Measurements from ENCODE around the gene RBBP9. TPM values are rescaled to one million over a fixed set of nuclear protein-coding genes. Genes with fewer than 3 reads are reported as not detected.
"Not testable (repeated sequence)": the region's sequence is repeated elsewhere in the genome, so short reads cannot be mapped to it uniquely, and the experiment has no call there.

RBBP9 gene
- total and polyA plus RNA-seq, 2 experiments from 2014 or later: 8.0 to 22.5 TPM

- H3K9me3 ChIP-seq (ENCODE audit: low read depth): no peaks in the 10 kb centered on the region
- H2AFZ ChIP-seq: no peak overlapping the region
- H3K27ac ChIP-seq: no peak overlapping the region
- no peaks in the 10 kb centered on the region for H3K27me3 ChIP-seq
- no peaks in the 10 kb centered on the region for H4K20me1 ChIP-seq (ENCODE audit: insufficient read depth, poor library complexity, severe bottlenecking)
- H3K4me2 ChIP-seq: no peak overlapping the region
- no peaks in the 10 kb centered on the region for H3K4me1 ChIP-seq (ENCODE audit: insufficient read depth)
- TF ChIP-seq EZH2phosphoT487 (IDR thresholded peaks at IDR 0.05; ENCODE audit: low read depth, severe bottlenecking, unreplicated experiment): no peak
- TF ChIP-seq EZH2 (IDR thresholded peaks at IDR 0.05; ENCODE audit: borderline replicate concordance): no peak
- TF ChIP-seq CTCF (IDR thresholded peaks at IDR 0.05; ENCODE audit: poor library complexity): no peak
- H3K9me2 ChIP-seq (replicated peaks; ENCODE audit: insufficient read depth): no peaks in the 10 kb centered on the region
- H3K36me3 ChIP-seq (replicated peaks; ENCODE audit: insufficient read depth, low read depth): peaks cover 7% of the 10 kb centered on the region
- H3K4me3 ChIP-seq: no peak overlapping the region
- H3K79me2 ChIP-seq: no peaks in the 10 kb centered on the region
- no peak for DNase-seq (ENCODE audit: low spot score)
These were observed 32.0 kb upstream of the RBBP9 start for GRCh38 chr20:18529041-18529440.

GRCh38 chr20:18527836-18528235 lies 30.8 kb upstream of the RBBP9 start:
- Histone ChIP-seq H3K4me3 (no peak overlapping the region), H3K9me3 (ENCODE audit: low read depth) (no peaks in the 10 kb centered on the region), H3K36me3 (replicated peaks; ENCODE audit: insufficient read depth, low read depth) (peaks cover 7% of the 10 kb centered on the region), H3K9me2 (replicated peaks; ENCODE audit: insufficient read depth) (no peaks in the 10 kb centered on the region), H3K27me3 (no peaks in the 10 kb centered on the region), H2AFZ (no peak overlapping the region), H3K79me2 (no peaks in the 10 kb centered on the region), H3K4me1 (ENCODE audit: insufficient read depth) (no peaks in the 10 kb centered on the region), H3K4me2 (no peak overlapping the region), H4K20me1 (ENCODE audit: insufficient read depth, poor library complexity, severe bottlenecking) (no peaks in the 10 kb centered on the region), H3K27ac (no peak overlapping the region)
- TF ChIP-seq EZH2 (IDR thresholded peaks at IDR 0.05; ENCODE audit: borderline replicate concordance) (no peak), CTCF (IDR thresholded peaks at IDR 0.05; ENCODE audit: poor library complexity) (no peak), EZH2phosphoT487 (IDR thresholded peaks at IDR 0.05; ENCODE audit: low read depth, severe bottlenecking, unreplicated experiment) (no peak)
- DNase-seq (ENCODE audit: low spot score): no peak
- 98% methylated on average over 2 of the region's 2 CpGs for WGBS (ENCODE audit: low lambda C conversion rate, missing lambda C conversion rate)

GRCh38 chr20:18527339-18527738 lies 30.3 kb upstream of the RBBP9 start:
- Histone ChIP-seq H2AFZ (no peak overlapping the region), H3K9me2 (replicated peaks; ENCODE audit: insufficient read depth) (no peaks in the 10 kb centered on the region), H3K79me2 (no peaks in the 10 kb centered on the region), H3K36me3 (replicated peaks; ENCODE audit: insufficient read depth, low read depth) (peaks cover 5% of the 10 kb centered on the region), H3K9me3 (ENCODE audit: low read depth) (no peaks in the 10 kb centered on the region), H4K20me1 (ENCODE audit: insufficient read depth, poor library complexity, severe bottlenecking) (no peaks in the 10 kb centered on the region), H3K4me2 (no peak overlapping the region), H3K27me3 (no peaks in the 10 kb centered on the region), H3K27ac (no peak overlapping the region), H3K4me1 (ENCODE audit: insufficient read depth) (no peaks in the 10 kb centered on the region), H3K4me3 (no peak overlapping the region)
- WGBS (ENCODE audit: low lambda C conversion rate, missing lambda C conversion rate): 98% methylated on average over 2 of the region's 2 CpGs
- no peak for DNase-seq (ENCODE audit: low spot score)
- TF ChIP-seq EZH2 (IDR thresholded peaks at IDR 0.05; ENCODE audit: borderline replicate concordance): no peak
- no peak for TF ChIP-seq EZH2phosphoT487 (IDR thresholded peaks at IDR 0.05; ENCODE audit: low read depth, severe bottlenecking, unreplicated experiment)
- TF ChIP-seq CTCF (IDR thresholded peaks at IDR 0.05; ENCODE audit: poor library complexity): no peak

- not testable (repeated sequence) for H3K27me3 ChIP-seq; DNase-seq (ENCODE audit: low spot score); H3K36me3 ChIP-seq (replicated peaks; ENCODE audit: insufficient read depth, low read depth); H3K4me1 ChIP-seq (ENCODE audit: insufficient read depth); H3K79me2 ChIP-seq; H3K4me2 ChIP-seq; H3K9me3 ChIP-seq (ENCODE audit: low read depth); H3K27ac ChIP-seq; H3K4me3 ChIP-seq; H4K20me1 ChIP-seq (ENCODE audit: insufficient read depth, poor library complexity, severe bottlenecking); H3K9me2 ChIP-seq (replicated peaks; ENCODE audit: insufficient read depth); H2AFZ ChIP-seq
- WGBS (ENCODE audit: low lambda C conversion rate, missing lambda C conversion rate): 83% methylated on average over 14 of the region's 14 CpGs
These were observed 29.7 kb upstream of the RBBP9 start for GRCh38 chr20:18526761-18527160.
